NB4 (cell line): ENCODE results near the gene LSM5.
"Not testable (repeated sequence)": the region's sequence is repeated elsewhere in the genome, so short reads cannot be mapped to it uniquely, and the experiment has no call there.

Experiments
- CTCF ChIP-seq: IDR thresholded peaks from one replicate; pipeline ENCODE4 v1.5.1; 2012; ENCODE audit warnings: low read depth, low read length
- POLR2A ChIP-seq: IDR thresholded peaks from 2 replicates; pipeline ENCODE4 v1.6.1; 2011; ENCODE audit warnings: mild to moderate bottlenecking; ENCODE audit not compliant: insufficient read length; ENCODE audit errors: extremely low read depth

- TF ChIP-seq CTCF, POLR2A: not testable (repeated sequence)
Observed at GRCh38 chr7:32499755-32500154, 9.6 kb upstream of the LSM5 start.
